NCI-H128 (cell line): ENCODE measurements around the gene RPL7A.
A peak's percentile ranks its signal among the peaks of the same experiment; 100 is the strongest.
"Not testable (repeated sequence)": the region's sequence is repeated elsewhere in the genome, so short reads cannot be mapped to it uniquely, and the experiment has no call there.

Experiments
- DNase-seq: peaks from one replicate; lab custom pipeline; 2025; ENCODE audit not compliant: unreplicated experiment; lab: John Stamatoyannopoulos, UW

The RPL7A gene

DNA sequence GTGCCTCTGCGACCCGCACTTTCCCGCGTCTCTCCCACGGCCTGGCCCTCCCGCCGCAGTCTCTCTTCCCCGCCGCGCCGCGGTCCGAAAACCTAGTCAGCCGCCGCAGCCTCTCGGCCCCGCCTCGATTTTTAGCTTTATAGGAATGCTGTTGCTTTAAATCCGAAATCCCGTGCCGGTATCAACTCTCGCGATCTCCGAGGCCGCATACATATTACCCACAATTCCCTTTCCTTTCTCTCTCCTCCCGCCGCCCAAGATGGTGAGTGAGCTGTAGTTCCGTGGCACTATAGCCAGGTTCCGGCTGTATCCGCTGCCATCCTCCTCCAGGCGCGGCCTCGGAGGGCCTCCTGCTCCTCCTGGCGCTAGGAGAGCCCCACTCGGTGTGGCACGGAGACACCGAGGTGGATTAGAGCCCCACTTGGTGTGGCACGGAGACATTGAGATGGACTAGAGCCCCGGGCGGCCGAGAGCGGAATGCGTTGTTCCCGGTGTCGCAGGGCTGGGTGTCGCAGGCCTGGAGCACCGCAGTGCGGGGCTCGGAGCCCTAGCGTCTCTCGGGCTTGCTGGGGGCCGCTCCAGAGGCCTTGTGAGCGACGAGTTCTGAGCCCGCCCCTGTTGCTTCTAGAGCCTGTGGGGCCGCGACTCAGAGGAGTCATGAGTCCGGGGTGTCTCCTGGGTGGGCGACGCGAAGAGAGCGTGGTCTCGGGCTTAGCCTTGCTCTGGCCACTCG is at the start of gene RPL7A, which contains the start of gene MED22:
RPL7A (plus strand) TSS at position 234 of the 733 bp plus-strand sequence; CDS start at position 260, 26 bp downstream.
MED22 (minus strand) TSS at position 147 of the 733 bp plus-strand sequence. CDS start 1,469 bp downstream, outside the sequence.
- DNase-seq: peak; percentile 92

DNA sequence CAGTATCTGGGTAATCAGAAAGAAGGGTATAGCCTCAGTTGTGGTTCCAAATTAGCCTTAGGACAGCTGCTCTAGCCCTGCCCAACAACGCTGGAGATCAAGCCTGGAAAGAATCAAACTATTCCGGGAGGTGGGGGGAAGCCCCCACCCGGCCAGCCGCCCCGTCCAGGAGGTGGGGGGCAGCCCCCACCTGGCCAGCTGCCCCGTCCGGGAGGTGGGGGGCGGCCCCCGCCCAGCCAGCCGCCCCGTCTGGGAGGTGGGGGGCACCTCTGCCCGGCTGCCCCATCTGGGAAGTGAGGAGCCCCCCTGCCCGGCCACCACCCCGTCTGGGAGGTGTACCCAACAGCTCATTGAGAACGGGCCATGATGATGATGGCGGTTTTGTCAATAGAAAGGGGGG is 48.0 kb upstream of the RPL7A start:
- DNase-seq: not testable (repeated sequence)

GRCh38 chr9:133301253-133302230 is 46.5 kb upstream of the RPL7A start:
- no peak for DNase-seq

DNA sequence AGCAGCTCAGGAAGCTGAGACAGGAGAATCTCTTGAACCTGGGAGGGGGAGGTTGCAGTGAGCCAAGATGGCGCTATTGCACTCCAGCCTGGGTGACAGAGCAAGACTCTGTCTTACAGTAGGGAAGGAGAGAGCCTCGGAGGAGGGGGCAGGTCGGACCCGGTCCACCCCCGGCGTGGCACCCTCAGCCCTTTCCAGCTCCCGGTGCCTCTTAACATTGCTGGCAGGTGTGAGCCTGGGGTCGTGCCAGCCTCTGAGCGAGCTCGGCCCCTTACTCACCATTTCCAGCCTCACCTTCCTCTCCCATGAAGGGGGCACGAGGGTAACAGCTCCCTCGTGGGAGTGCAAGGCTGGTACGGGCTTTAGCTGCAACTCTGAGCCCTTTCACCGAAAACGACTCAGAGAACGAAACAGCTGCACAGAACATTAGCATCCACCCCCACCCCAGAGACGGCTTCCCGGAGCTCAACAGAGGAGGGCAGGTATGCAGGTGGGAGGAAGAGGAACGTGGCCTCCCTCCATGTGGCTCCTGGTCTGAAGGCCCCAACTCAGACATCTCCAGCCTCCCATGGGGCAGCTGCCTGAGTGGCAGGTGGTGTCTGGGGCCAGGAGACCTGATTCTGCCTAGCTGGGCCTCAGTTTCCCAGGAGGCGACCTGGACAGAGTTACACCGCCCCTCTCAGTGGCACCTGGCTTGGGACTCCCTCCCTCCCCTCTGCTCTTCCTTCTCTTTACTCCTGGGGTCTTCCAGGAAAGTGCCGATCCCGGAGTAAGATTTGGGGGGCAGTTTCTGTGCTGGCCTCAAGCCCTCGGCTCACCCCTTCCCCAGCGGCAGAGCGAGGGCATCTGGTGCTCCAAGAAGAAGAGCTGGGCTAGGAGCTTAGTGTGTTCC is 44.5 kb upstream of the RPL7A start:
- no peak for DNase-seq

DNA sequence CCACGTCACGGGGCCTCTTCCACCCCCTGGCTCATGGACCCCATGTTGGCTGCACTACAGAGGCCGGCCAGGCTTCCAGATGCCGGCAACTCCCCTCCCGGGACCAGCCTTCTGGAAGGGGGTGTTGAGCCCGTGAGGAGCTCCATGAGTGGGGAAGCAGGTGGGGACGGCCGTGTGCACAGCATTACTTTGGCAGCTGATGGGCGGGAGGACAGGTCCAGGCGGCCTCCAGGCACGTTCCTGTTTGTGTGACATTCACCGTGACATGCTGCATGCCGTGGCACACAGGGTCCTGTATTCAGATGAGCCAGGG is 43.9 kb upstream of the RPL7A start:
- DNase-seq: no peak

GRCh38 chr9:133304477-133305377 is 43.3 kb upstream of the RPL7A start:
- DNase-seq: no peak

- DNase-seq: no peak
Observed at GRCh38 chr9:133305731-133306130, 42.3 kb upstream of the RPL7A start.

DNA sequence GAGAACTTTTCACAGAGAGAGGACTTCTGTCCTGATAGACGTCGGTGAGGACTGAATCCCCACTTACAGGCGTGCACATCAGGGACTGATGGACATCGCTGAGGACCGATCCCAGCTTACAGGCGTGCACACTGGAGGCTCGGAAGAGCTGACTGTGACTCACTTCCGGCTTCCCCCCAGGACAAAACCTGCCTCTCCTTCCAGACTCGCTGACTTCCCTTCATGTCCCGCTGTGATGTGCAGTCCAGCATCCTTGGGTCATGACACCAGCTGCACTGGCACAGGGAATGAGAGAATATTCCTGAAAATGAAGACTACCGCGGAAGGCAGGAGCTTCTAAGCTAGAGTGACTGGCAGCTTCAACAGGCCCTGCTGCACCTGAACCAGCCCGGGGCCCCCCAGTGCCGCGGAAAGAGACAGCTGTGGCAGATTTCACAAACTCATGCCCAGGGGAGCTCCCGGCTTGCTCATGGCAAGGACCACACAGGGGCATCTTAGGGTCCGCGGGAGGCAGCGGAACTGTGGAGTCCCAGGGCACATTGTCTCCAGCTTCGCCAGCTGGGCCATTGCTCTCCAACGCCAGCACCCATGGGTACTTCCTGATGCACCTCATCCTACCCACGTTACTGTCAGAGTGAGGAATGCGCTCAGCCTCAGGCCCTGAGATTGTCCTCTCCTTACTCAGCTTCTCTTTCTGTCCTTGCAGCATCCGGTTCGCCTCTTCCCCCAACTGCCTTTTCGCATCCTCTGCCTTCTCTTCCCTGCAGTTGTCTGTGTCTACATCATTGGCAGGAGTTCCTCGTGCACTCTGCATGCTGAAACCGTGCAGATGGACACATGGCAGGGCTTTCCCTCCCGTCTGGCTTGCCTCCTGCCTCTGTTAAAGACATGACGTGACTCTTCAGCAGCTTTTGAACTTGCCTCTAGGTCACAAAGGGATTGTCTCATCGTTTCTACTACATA is 41.5 kb upstream of the RPL7A start:
- no peak for DNase-seq

- DNase-seq: no peak
Observed at GRCh38 chr9:133307301-133307700, 40.7 kb upstream of the RPL7A start.

DNA sequence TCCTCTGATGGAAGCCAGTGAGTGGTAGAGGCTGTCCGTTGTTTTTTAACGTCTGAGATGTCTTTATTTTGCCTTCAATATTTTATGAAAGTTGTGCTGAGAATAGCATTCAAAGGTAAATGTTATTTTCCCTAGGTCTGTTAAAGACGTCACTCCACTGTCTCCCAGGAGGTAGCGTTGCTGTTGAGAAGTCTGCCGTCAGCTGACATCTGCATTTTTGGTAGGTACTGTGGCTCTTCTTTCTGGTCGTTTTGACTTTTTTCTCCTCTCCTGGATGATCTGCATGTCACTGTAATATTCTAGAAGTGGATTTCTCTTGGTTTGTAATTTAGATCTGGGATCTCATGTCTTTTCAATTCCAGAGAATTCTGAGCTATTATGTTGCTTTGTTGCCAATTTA is 38.4 kb upstream of the RPL7A start:
- no peak for DNase-seq

GRCh38 chr9:133315997-133316396 is 32.0 kb upstream of the RPL7A start:
- DNase-seq: no peak

- not testable (repeated sequence) for DNase-seq
Observed at GRCh38 chr9:133317551-133317950, 30.5 kb upstream of the RPL7A start.

DNA sequence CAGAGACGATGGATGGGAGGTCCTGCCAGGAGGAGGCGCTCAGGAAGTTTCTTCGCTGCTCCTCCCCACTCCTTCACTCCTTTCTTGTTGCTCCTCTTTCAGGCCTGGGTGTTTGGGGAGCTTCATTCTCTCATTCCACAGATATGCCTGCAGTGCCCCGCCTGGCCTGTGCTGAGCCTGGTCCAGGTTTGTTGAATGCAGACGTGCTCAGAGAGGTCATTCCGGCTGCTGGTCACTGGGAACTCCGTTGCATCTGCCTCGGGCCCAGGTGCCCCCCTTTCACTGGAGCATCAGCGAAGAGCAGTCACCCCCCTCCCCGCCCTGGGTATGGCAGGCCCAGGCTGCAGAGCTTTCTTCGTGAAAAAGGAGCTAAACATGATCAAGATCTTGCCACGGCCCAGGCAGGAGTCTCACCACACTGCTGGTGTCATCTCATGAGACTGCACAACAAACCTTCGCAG is 27.6 kb upstream of the RPL7A start:
- no peak for DNase-seq

DNA sequence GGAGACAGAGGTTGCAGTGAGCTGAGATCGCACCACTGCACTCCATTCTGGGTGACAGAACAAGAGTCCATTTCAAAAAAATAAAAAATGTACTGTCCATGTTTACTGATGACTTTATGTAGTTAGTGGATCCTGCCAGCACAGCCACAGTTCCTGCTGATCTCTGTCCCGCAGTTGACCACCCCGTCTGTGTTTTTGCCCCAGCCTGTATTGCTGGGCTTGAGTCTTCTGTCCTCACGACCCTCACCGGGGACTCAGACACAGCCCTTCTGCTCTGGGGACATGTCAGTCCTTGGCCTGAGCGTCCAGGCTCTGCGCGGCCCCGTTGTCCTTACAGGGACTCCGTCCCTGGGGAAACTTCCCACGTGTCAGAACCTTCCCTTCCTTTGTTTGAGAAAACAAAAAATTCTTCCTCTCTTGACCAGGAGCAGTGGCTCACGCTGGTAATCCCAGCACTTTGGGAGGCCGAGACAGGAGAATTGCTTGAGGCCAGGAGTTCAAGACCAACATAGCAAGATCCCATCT is 26.5 kb upstream of the RPL7A start:
- no peak for DNase-seq

- DNase-seq: no peak
Observed at GRCh38 chr9:133322701-133323100, 25.3 kb upstream of the RPL7A start.

- no peak for DNase-seq
Observed at GRCh38 chr9:133323211-133323610, 24.8 kb upstream of the RPL7A start.

- no peak for DNase-seq
Observed at GRCh38 chr9:133323991-133324703, 23.9 kb upstream of the RPL7A start.

DNA sequence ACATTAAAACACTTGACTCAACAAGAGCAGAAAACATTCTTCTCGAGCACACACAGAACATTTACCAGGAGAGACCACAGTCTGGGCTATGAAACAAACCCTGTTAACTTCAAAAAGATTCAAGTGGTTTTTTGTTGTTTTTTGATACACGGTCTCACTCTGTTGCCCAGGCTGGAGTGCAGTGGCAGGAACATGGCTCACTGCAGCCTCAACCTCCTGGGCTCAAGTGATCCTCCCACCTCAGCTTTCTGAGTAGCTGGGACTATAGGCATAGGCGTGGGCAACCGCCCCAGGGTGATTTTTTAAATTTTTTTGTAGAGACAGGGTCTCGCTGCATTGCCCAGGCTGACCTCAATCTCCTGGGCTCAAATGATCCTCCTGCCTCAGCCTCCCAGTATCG is 21.0 kb upstream of the RPL7A start:
- DNase-seq: not testable (repeated sequence)
